HG03575 (cell line): ENCODE results near the gene SERINC3.

ENCODE experiments used
- ATAC-seq: cut with Tn5 transposase; IDR thresholded peaks from one replicate; pipeline ENCODE4 v1.9.1; 2021; ENCODE audit not compliant: unreplicated experiment, insufficient number of reproducible peaks, low FRiP score; ENCODE audit errors: extremely low read depth

The SERINC3 gene

DNA sequence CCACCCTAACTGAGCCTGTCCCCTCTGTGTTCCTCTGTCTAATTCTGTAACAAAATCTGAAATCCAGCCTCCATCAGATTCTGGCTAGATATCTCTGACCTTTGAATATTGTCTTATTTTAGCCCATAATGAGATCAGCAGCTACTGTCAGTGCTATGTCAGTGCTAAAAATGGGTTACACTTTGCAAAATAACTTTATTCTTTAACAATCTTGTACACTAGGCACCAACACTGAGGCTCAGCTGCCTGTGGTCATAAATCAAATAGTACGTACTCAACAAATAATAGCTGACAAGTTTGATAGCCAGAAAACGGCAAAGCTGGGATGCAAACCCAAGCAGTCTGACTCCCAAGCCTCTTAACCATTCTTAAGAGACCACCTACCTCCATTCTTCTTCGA lies 24.1 kb downstream of the SERINC3 start:
- ATAC-seq = no peak

DNA sequence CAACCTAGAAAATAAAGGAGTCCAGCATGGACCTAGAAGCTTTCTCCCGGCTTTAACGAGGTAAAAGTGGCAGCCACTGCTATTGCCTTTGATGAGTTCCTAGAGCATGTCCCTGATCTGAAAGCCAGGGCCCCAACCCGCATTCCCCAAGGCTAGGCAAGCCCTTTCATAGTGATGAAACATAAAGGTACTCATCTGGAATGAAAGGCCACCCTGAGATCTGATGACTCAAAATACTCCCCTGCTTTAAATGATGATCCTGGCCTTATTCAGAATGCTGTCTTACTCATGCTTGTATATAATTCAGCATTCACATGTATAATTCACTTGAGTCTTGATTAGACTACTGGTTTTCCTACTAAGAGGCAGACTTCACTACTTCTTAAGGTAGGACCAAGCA lies 24.9 kb downstream of the SERINC3 start:
- no peak for ATAC-seq

DNA sequence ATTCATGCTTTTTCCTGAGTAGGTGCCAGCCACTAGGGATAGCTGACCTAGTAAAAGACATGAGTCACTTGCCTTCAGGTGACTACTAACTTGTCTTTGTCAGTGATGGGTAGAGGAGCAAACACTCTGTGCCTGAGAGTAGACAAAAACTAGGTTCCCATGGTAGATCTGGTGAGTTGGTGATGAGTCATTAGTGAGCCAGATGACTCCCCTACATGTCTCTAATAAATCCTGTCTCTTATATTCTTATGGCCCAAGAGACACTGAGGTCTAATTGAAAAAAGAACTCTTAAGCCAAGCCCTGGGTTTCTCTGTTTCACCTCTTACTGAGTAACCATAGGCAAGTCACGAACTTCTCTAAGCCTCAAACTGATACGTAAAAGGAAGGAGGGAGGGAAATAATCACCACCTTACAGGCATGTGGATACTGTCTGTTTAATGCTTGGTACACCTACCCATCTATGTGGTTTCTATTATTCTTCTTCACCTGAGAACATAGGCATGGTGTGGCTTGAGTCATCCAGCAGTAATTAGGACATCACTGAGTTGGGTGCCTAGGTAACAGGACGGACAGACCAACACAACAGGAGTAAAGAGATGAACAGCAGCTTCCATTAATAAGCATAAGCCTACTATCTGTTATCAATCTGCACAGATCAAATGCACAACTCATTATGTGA lies 25.9 kb downstream of the SERINC3 start:
- ATAC-seq = no peak

DNA sequence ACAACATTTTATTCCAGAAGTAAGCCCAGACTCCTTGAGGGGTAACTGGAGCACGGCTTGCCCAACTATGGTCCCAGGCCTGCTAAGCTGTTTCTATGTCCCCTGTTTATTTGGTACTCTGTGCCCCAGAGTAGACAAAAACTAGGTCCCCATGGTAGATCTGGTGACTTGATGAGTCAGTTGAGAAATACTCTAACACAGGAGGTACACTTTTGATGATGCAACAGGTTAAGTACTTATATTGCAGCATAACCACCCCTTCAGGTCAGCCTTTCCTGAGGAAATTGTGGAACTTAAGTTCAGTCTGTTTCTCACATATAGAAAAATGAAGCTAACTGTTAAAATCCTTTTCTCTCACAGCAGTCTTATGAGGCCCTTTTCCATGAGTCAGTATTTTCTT lies 26.6 kb downstream of the SERINC3 start:
- ATAC-seq = no peak

DNA sequence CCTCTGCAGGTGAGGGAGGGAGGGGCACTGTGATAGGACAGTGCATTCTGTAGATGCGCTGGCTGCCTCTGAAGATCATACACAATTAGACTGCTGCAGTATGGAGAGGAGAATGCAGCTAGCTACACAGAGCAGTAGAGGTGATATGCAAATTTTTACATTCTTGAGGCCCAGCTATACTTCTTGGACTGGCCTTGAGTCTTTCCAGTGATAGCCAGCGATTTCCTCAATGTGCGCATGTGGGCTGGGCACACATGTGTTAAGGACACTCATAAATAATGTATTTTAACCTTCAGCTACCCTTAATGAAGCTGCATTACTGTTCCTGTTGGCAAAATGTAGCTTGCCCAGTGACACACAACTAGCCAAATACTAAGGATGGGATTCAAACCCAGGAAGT lies 27.2 kb downstream of the SERINC3 start:
- no peak for ATAC-seq

DNA sequence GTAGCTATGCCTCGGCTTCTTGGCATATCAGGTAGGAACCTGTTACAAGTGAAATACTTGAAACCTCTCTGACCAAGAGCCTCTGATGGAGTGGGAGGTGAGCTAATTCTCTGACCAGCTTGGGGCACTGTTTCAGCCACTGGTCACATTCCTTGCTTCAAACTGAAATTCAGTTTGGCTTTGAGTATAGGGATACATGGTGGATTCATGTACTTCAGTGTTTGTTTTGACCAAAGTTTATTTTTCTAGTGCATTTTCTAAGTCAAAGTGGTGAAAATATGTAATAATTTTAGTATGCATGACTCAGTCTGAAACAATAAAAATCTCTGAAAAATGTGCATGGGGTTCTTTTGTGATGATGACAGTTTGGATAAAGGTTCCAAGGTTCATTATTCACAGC lies 27.6 kb downstream of the SERINC3 start:
- no peak for ATAC-seq

DNA sequence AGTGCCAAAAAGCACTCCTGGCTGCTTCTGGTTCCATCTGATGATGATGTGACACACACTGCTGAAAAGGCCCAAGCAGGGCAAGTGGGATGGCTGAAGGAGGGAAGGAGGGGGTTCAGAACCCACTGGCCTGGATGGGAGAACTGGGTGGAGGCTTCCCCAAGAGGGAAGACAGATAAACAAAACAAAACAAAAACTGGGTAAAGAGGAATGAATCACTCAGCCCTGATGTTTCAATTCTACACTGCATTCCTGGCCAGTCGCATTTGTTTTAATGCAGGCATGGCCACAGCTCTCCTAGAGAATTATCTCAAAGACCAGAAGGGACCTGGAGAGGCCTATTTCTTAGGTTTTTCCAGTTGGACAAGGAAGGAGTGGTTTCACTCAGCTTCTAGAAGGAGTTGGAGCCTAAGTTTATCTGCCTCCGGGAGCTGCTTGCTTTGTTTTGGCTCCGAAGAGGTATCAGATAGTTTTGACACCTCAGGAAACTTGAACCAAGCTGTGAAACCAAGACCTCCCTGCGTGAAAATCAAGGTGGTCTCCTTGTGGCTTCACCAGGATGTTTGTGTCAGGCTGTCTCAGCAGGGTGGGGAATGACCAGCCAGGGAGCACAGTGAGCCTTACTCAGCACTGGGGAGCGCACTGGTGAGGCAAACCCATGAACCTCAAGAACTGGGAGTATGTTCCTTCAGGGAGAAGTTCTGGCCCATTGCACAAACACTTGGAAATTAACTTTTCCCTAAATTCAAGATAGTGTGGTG lies 30.1 kb downstream of the SERINC3 start:
- ATAC-seq = no peak

DNA sequence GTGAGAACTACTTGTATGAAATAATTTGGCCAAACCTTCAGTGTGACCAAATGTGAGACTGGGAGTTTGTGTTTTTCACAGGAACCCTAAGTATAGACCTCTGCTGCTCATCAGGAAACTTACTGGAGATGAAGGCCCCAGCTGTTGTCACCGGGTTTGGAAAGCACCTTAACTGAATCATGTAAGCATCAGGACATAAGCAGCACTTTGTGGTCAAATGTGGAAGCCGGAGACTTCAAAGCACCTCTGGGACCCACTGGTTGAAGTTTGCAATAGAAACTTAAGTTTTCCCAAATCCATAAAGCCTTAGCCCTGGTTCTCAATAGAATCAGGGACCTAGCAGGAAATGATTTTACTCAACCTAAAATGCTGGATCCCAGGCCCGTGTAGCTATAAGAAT lies 31.9 kb downstream of the SERINC3 start:
- ATAC-seq = no peak

DNA sequence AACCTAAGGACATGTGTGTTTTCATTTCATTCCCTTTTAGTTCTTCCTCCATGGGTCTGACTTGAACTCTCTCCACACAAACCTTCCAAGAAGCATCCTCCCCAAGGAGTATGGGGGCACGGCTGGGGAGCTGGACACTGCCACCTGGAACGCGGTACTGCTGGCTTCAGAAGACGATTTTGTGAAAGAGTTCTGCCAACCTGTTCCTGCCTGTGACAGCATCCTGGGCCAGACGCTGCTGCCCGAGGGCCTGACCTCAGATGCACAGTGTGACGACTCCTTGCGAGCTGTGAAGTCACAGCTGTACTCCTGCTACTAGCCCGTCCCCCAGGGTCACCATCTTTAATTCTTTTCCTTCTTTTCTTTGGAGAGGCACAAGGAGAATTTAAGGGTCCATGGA lies 32.6 kb downstream of the SERINC3 start:
- ATAC-seq = no peak

DNA sequence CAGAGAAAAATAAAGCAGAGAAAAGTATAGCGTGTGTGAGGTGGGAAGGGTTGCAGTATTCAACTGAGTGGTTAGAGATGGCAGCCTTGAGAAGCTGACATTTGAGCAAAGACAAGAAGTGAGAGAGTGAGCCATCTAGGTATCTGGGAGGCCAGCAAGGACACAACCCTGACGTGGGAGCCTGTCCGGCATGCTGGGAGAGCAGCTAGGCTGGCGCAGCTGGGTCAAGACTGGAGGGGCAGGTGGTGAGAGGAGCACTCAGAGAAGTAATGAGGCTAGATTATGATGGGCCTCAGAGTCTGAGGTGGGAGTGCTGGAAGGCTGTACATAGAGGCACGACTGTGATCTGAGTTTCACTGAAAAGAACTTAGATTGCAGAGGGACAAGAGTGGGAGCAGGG lies 33.3 kb downstream of the SERINC3 start:
- ATAC-seq = no peak

DNA sequence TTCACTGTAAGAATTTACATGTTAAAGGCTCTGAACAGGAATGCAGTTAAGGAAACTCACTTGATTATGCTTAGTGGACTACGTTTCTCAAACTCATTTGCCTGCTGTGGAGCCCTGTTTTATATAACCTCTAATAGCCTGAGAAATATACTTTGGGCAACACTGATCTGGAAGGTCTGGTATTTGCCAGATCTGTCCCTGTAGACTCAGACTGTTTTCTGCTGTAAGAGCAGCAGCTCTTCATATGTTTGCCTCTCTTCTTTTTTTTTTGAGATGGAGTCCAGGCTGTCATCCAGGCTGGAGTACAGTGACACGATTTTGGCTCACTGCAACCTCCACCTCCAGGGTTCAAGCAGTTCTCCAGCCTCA lies 36.1 kb downstream of the SERINC3 start:
- no peak for ATAC-seq

DNA sequence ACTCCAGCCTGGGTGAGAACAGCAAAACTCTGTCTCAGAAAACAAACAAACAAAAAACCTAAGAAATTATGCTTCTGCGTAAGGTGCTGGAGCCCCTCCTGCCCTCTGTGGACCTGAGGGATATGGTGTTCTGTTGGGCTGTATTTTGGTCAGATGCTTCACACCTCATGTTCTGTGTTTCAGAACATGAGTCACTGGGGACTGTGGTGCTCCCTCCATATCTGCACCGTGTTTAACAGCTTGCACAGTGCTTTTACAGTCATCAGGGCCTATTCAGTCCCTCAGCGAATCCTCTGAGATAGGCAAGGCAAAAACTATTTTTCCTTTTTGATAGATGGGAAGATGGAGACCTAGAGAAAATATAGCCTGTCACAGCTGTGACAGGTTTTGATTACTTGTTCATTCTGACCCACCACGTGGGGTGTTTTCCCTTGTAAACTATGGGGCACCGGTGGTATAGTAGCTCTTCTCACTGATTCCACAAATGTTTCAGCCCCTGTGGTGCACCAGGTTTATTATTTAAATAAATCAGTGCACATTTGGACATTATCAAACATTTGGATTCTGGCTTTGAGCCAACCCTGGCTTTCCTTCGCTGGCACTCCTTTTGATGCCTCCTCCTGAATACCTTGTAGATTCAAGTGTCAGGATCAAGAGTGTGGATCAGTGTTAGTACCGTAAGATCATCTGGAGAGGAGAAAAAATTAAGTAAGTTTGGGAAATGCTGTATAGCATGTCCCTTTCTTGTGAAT lies 36.6 kb downstream of the SERINC3 start:
- no peak for ATAC-seq

DNA sequence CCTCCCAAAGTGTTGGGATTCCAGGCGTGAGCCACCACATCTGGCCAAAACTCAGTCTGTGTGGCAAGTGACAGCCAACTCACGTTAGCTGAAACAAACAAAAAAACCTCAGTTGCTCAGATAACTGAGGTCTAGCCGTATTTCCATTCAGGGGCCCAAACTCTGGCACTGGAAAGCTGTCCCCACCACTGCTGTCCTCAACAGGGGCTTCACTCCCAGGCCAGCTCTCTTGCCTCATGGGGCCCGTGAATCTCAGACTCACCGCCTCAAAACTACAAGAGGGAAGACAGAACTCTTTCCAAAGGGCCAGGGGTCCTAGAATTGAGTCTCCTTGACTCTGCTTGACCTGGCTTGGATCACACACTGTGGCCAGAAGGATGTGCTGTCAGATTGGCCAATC lies 38.8 kb downstream of the SERINC3 start:
- ATAC-seq = no peak

DNA sequence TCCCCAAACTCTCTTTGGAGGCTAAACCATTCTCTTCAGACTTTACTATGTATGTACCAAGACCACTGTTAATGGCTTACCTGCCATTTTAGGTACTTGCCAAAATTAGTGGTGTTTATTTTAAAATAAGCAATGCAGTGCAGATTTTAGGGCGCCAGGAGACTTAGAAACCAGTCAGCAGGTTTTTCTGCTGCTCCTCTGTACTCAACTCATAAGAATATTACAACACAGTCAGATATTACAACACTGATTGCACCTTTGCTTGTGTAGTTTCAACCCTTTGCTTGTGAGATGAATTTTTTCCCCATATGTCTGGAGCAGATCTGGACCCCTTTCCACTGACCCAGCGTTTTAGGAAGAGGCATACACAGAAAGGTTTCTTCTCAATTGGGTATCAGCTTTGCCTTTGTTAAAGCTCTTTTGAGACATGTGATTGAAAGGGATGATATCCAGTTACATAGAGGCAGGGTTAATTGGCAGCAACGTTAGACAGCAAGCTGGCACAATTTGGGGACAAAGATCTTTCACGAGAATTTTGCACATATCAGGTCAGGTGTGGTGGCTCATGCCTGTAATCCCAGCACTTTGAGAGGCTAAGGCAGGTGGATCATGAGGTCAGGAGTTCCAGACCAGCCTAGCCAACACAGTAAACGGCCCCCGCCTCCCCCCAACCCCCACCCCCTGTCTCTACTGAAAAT lies 40.0 kb downstream of the SERINC3 start:
- no peak for ATAC-seq

DNA sequence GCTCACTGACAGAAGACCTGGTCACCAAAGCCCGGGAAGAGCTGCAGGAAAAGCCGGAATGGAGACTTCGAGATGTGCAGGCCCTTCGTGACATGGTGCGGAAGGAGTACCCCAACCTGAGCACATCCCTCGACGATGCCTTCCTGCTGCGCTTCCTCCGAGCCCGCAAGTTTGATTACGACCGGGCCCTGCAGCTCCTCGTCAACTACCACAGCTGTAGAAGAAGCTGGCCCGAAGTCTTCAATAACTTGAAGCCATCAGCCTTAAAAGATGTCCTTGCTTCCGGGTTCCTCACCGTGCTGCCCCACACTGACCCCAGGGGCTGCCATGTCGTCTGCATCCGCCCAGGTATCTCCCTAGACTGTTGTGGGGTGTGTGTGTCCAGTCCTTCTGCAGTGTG lies 41.8 kb downstream of the SERINC3 start:
- ATAC-seq = no peak

DNA sequence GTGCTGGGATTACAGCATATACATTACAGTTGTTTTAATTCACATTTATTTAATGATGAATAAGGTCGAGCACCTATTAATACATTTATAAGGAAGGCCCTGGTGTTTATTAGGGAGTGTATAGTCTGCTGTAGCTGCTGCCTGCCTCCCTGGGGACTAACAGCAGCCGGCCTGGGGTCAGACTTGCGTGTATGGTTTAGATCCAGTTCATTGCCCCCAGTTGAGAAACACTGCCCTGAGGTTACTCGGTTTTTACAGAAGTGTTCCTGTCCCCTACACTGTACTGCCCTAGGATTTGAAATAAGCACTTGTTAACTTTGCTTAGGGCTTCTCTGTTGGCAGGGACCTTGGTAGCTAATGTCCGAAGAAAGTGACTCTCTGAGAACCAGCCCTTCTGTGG lies 42.2 kb downstream of the SERINC3 start:
- no peak for ATAC-seq

DNA sequence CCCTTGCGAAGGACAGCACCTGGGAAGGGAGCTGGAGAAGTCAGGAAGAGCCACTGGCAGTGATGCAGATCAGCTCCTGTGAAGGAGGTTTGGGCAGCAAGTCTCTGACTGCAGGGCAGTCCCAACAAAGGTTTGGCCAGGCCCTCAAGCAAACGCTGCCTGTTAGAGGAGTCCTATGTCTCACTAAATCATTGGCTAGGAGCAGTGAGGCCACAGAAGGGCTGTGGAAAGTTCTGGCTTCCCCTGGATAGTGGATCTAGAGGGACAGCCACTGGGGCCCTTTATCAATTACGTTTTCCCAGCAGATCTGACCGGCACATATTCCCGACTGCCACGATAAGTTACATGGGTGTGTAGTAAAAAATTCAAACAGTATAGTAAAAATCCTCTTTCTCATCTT lies 43.7 kb downstream of the SERINC3 start:
- ATAC-seq = no peak

DNA sequence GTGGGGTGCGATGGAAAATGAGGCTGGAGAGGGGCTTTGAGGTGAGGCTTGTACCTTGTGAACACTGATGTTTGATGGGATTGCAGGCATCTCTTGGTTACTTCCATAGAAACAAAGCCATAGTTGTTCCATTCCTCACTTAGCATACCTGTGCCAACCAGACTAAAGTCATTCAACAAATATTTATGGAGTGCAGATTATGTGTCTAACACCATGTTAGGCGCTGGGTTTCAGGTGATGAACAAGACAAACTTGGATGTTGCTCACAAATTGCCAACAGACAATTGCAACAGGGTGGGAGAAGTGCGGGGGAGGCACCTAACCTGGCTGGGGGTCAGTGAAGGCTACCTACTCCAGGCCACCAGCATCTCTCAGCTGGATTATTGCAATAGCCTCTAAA lies 44.7 kb downstream of the SERINC3 start:
- ATAC-seq = no peak

DNA sequence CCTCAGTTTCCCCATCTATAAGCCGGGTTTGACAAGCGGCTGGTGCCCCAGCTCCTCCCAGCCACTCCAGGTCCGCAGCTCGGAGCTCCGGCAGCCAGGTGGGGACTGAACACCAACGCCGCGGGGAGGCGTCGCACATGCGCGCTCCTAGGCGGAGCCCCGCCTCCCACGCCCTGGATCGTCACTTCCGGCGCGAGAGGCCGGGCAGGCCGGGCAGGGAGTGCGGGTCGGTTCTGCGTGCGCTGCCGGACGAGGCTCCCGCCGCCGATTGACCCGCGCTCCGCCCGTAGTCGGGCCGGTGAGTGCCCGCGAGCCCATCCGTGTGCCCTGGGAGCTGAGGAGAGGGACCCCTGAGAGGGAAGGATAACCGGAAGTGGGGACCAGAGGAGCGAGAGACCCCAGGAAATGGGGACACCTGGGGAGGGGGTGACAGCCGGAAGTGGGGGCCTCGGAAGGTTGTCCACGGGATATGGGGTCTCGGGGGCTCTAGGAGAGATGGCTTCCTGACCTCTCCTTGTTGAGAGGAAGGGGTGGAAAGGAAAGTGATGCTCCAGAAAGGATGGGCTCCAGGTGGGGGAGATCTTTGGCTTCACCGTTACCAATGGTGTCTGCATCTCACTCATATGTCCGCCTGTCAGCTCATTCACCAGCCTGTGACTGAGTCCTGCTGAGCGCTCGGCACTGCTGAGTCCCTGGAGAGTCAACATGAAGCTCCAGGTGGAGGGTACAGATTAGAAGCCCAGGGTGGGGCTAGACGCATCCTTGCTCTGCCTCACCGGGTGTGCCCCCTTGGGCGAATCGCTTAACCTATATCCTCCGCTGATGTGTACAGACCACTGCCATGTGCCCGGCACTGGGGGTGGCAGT lies 45.9 kb downstream of the SERINC3 start, which contains the start of gene TTPAL:
Gene TTPAL, plus strand, starts transcription at position 181 of the 867 bp plus-strand sequence. CDS start 4,126 bp downstream, outside the sequence.
- ATAC-seq = peak; percentile 53
